ENCODE results near the gene FGD2.

The FGD2 gene

DNA sequence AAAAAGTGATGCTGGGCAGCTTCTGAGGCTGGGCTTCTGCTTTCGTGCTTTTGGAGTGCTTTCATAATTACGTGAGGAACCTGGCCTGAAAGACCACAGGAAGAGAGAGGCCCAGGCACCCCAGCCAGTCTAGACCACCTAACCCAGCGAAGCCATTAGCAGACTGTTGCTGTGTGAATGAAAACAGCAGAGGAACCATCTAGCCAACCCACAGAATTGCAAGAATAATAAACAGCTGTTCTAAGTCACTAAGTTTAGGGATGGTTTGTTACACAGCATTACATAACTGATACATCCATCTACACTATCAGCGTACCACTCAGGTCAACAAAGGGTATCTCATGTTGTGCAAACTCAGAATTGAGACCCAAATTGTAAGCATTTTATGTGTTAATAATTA is 34.5 kb downstream of the FGD2 start:
- ChIA-PET CTCF (interaction anchor here (0.6 to 3.1 kb wide), 8 partner anchors 10 to 286 kb away, joined by 3 to 22 read pairs (median 4); no protein-coding TSS in a partner anchor), POLR2A (no interaction called here)
- no peak overlapping the region for H3K27ac ChIP-seq (ENCODE audit: extremely low read depth, low read depth, low read length)
- TF ChIP-seq, protein P1, sequence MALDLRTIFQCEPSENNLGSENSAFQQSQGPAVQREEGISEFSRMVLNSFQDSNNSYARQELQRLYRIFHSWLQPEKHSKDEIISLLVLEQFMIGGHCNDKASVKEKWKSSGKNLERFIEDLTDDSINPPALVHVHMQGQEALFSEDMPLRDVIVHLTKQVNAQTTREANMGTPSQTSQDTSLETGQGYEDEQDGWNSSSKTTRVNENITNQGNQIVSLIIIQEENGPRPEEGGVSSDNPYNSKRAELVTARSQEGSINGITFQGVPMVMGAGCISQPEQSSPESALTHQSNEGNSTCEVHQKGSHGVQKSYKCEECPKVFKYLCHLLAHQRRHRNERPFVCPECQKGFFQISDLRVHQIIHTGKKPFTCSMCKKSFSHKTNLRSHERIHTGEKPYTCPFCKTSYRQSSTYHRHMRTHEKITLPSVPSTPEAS (tag by site-specific recombination; IDR thresholded peaks at IDR 0.05): no peak
- TF ChIP-seq, protein P2, sequence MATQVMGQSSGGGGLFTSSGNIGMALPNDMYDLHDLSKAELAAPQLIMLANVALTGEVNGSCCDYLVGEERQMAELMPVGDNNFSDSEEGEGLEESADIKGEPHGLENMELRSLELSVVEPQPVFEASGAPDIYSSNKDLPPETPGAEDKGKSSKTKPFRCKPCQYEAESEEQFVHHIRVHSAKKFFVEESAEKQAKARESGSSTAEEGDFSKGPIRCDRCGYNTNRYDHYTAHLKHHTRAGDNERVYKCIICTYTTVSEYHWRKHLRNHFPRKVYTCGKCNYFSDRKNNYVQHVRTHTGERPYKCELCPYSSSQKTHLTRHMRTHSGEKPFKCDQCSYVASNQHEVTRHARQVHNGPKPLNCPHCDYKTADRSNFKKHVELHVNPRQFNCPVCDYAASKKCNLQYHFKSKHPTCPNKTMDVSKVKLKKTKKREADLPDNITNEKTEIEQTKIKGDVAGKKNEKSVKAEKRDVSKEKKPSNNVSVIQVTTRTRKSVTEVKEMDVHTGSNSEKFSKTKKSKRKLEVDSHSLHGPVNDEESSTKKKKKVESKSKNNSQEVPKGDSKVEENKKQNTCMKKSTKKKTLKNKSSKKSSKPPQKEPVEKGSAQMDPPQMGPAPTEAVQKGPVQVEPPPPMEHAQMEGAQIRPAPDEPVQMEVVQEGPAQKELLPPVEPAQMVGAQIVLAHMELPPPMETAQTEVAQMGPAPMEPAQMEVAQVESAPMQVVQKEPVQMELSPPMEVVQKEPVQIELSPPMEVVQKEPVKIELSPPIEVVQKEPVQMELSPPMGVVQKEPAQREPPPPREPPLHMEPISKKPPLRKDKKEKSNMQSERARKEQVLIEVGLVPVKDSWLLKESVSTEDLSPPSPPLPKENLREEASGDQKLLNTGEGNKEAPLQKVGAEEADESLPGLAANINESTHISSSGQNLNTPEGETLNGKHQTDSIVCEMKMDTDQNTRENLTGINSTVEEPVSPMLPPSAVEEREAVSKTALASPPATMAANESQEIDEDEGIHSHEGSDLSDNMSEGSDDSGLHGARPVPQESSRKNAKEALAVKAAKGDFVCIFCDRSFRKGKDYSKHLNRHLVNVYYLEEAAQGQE (tag by site-specific recombination; IDR thresholded peaks at IDR 0.05): no peak
- TF ChIP-seq ZNF23 (tag by site-specific recombination; IDR thresholded peaks at IDR 0.05; ENCODE audit: borderline replicate concordance): no peak
- no peak for TF ChIP-seq ZNF341 (tag by site-specific recombination; IDR thresholded peaks at IDR 0.05; ENCODE audit: low read depth)
- no peak for TF ChIP-seq ZNF677 (tag by site-specific recombination; IDR thresholded peaks at IDR 0.05)
- TF ChIP-seq RBAK (tag by site-specific recombination; IDR thresholded peaks at IDR 0.05): peak; percentile 57; the same call in 1 of the 2 replicates
- no peaks in the 10 kb centered on the region for H3K4me1 ChIP-seq (ENCODE audit: control insufficient read depth, insufficient read depth, low read length)
- no peaks in the 10 kb centered on the region for H3K36me3 ChIP-seq (ENCODE audit: control insufficient read depth in 2 of 2, insufficient read depth in 1 of 2, low read length in 2 of 2)
- no peaks in the 10 kb centered on the region for H3K9me3 ChIP-seq (ENCODE audit: control insufficient read depth, insufficient read depth, low read depth, low read length)
- H3K4me3 ChIP-seq (ENCODE audit: low read depth, low read length): no peak overlapping the region

DNA sequence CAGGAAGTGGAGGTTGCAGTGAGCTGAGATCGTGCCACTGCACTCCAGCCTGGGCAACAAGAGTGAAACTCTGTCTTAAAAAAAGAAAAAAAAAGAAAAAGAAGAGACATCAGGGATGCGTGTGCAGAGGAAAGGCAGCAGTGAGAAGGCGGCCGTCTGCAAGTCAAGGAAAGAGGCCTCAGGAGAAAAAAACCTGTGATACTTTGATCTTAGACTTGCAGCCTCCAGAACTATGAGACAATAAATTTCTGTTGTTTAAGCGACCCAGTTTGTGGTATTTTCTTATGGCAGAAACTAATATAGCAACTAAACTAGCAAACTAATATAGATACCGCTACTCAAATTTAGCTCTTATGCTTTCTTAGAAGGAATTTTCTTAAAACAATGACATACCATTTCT is 36.1 kb downstream of the FGD2 start:
- Histone ChIP-seq H3K4me3 (ENCODE audit: low read depth, low read length) (no peak overlapping the region), H3K4me1 (ENCODE audit: control insufficient read depth, insufficient read depth, low read length) (no peaks in the 10 kb centered on the region), H3K36me3 (ENCODE audit: control insufficient read depth in 2 of 2, insufficient read depth in 1 of 2, low read length in 2 of 2) (no peaks in the 10 kb centered on the region), H3K9me3 (ENCODE audit: control insufficient read depth, insufficient read depth, low read depth, low read length) (no peaks in the 10 kb centered on the region), H3K27ac (ENCODE audit: extremely low read depth, low read depth, low read length) (no peak overlapping the region)
- ChIA-PET POLR2A (no interaction called here), CTCF (interaction anchor here (0.6 to 20.6 kb wide), 4 partner anchors 10 to 169 kb away, joined by 3 to 380 read pairs (median 7); no protein-coding TSS in a partner anchor)
- TF ChIP-seq ZNF626 (tag by site-specific recombination; IDR thresholded peaks at IDR 0.05) (no peak), ZNF548 (tag by site-specific recombination; IDR thresholded peaks at IDR 0.05) (no peak), SP7 (tag by site-specific recombination; IDR thresholded peaks at IDR 0.05) (no peak), ZNF324 (tag by site-specific recombination; IDR thresholded peaks at IDR 0.05) (no peak), ZNF501 (tag by site-specific recombination; IDR thresholded peaks at IDR 0.05) (no peak), ZNF596 (tag by site-specific recombination; IDR thresholded peaks at IDR 0.05) (no peak), KLF7 (tag by site-specific recombination; IDR thresholded peaks at IDR 0.05; ENCODE audit: borderline replicate concordance) (no peak), ZNF510 (tag by site-specific recombination; IDR thresholded peaks at IDR 0.05; ENCODE audit: insufficient replicate concordance) (no peak), ZNF19 (tag by site-specific recombination; IDR thresholded peaks at IDR 0.05; ENCODE audit: low read depth) (no peak), ZNF677 (tag by site-specific recombination; IDR thresholded peaks at IDR 0.05) (no peak)
- TF ChIP-seq, protein P3, sequence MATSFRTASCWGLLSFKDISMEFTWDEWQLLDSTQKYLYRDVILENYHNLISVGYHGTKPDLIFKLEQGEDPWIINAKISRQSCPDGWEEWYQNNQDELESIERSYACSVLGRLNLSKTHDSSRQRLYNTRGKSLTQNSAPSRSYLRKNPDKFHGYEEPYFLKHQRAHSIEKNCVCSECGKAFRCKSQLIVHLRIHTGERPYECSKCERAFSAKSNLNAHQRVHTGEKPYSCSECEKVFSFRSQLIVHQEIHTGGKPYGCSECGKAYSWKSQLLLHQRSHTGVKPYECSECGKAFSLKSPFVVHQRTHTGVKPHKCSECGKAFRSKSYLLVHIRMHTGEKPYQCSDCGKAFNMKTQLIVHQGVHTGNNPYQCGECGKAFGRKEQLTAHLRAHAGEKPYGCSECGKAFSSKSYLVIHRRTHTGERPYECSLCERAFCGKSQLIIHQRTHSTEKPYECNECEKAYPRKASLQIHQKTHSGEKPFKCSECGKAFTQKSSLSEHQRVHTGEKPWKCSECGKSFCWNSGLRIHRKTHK (tag by site-specific recombination; IDR thresholded peaks at IDR 0.05): no peak
- TF ChIP-seq, protein P4, sequence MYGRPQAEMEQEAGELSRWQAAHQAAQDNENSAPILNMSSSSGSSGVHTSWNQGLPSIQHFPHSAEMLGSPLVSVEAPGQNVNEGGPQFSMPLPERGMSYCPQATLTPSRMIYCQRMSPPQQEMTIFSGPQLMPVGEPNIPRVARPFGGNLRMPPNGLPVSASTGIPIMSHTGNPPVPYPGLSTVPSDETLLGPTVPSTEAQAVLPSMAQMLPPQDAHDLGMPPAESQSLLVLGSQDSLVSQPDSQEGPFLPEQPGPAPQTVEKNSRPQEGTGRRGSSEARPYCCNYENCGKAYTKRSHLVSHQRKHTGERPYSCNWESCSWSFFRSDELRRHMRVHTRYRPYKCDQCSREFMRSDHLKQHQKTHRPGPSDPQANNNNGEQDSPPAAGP (tag by site-specific recombination; IDR thresholded peaks at IDR 0.05): no peak

Measured in HEK293 (cell line).